Panc1 (cell line): ENCODE results near the gene KIAA1671. TPM values are rescaled to one million over a fixed set of nuclear protein-coding genes. Genes with fewer than 3 reads are reported as not detected.

Source experiments
- ATAC-seq: fragments of 200-7000 bp; cut with Tn5 transposase; 2 replicates; pipeline ENCODE4 v1.9.1; 2020; ENCODE audit warnings: mild to moderate bottlenecking, moderate library complexity
- BruUV-seq: library from RNA; stranded (reverse); fragments of 400-500 nt; replicated peaks from 2 replicates; lab custom pipeline; 2021; lab: Mats Ljungman, UMichigan
- CTCF ChIA-PET: fragments of 300-600 bp; sonication (Branson Sonifier 250); formaldehyde crosslinking; loops from one replicate; lab custom pipeline; 2022; ENCODE audit warnings: antibody characterized with exemption; lab: Charles Lee
- POLR2A ChIA-PET: fragments of 300-600 bp; sonication (Branson Sonifier 250); formaldehyde crosslinking; loops from one replicate; lab custom pipeline; 2022; ENCODE audit warnings: antibody characterized with exemption; lab: Charles Lee
- DNase-seq: peaks from one replicate; pipeline ENCODE4 v3.0.0-alpha.2; 2010; ENCODE audit warnings: low read depth, low spot score
- H3K27ac ChIP-seq: 2 replicates; pipeline ENCODE4 v1.5.1; 2011; ENCODE audit warnings: mild to moderate bottlenecking, low read length, inconsistent platforms
- H3K27me3 ChIP-seq: fragments of 200-500 bp; sonication (Bioruptor generic); 2 replicates; pipeline ENCODE4 v1.6.0; 2014; ENCODE audit warnings: low read length, inconsistent platforms; ENCODE audit not compliant: control insufficient read depth, insufficient read depth
- H3K36me3 ChIP-seq: fragments of 200-500 bp; sonication (Bioruptor generic); 2 replicates; pipeline ENCODE4 v1.5.1; 2014; ENCODE audit warnings: inconsistent platforms, mild to moderate bottlenecking, low read length, moderate library complexity; ENCODE audit not compliant: control insufficient read depth, insufficient read depth
- H3K4me1 ChIP-seq: 2 replicates; pipeline ENCODE4 v1.5.1; 2011; ENCODE audit warnings: inconsistent platforms, mild to moderate bottlenecking, low read length, moderate library complexity; ENCODE audit not compliant: control insufficient read depth, insufficient read depth
- H3K4me3 ChIP-seq, 2 experiments: 2 replicates each; pipeline ENCODE4 v1.5.1; 2011 to 2012; ENCODE audit warnings: low read depth in 2 of 2, low read length in 2 of 2, mild to moderate bottlenecking in 2 of 2, inconsistent platforms in 1 of 2, moderate library complexity in 1 of 2
- H3K9me3 ChIP-seq: fragments of 200-500 bp; sonication (Bioruptor generic); 2 replicates; pipeline ENCODE4 v1.5.1; 2014; ENCODE audit warnings: low read depth, mild to moderate bottlenecking, inconsistent platforms, low read length, moderate library complexity; ENCODE audit not compliant: control insufficient read depth, insufficient read depth
- CTCF ChIP-seq: fragments of 450-650 bp; IDR thresholded peaks from 2 replicates; pipeline ENCODE4 v1.5.1; 2017; ENCODE audit warnings: mild to moderate bottlenecking
- POLR2AphosphoS5 ChIP-seq: IDR thresholded peaks from 2 replicates; pipeline ENCODE4 v1.6.1; 2012; ENCODE audit warnings: mild to moderate bottlenecking, low read depth, low read length, moderate library complexity
- REST ChIP-seq, 2 experiments: IDR thresholded peaks; 2 replicates each; pipeline ENCODE4 v1.6.1; 2011 to 2012; ENCODE audit warnings: low read depth in 2 of 2, control low read depth in 1 of 2, low read length in 1 of 2, mild to moderate bottlenecking in 1 of 2, moderate library complexity in 1 of 2; ENCODE audit not compliant: insufficient read depth in 1 of 2
- SIN3A ChIP-seq: IDR thresholded peaks from 2 replicates; pipeline ENCODE4 v1.6.1; 2012; ENCODE audit warnings: low read depth, mild to moderate bottlenecking, low read length, moderate library complexity, borderline replicate concordance; ENCODE audit not compliant: insufficient read depth
- TCF7L2 ChIP-seq: IDR thresholded peaks from 2 replicates; pipeline ENCODE4 v1.6.1; 2011; ENCODE audit warnings: mild to moderate bottlenecking, low read depth, low read length, inconsistent platforms
- in situ Hi-C: cut with HindIII; loops from 2 replicates; pipeline ENCODE4 v1.10.0; 2016; ENCODE audit warnings: low sequenced_read_pairs, low pct_unique_long_range_greater_than_20kb
- intact Hi-C: fragments of 100-400 bp; cut with micrococcal nuclease; formaldehyde crosslinking; loops from one replicate; pipeline ENCODE4 v1.10.0; 2022; ENCODE audit not compliant: unreplicated experiment
- total RNA-seq: library from RNA; stranded (reverse); gene quantifications from one replicate; pipeline ENCODE4 v1.2.1, GENCODE V29; 2021; ENCODE audit not compliant: unreplicated experiment

Gene KIAA1671
- total RNA-seq, 1 experiment from 2014 or later, result 48.1 TPM

- Histone ChIP-seq H3K27me3 (no peaks in the 10 kb centered on the region), H3K9me3 (no peaks in the 10 kb centered on the region), H3K27ac (no peak overlapping the region), H3K4me3 (no peak overlapping the region), H3K4me1 (no peaks in the 10 kb centered on the region), H3K36me3 (no peaks in the 10 kb centered on the region)
- intact Hi-C loops, result no loop called here
- in situ Hi-C loops, result no loop called here
- ATAC-seq (no peak), DNase-seq (no peak)
- POLR2A ChIA-PET, result no interaction called here
- TF ChIP-seq POLR2AphosphoS5 (no peak), TCF7L2 (no peak), CTCF (no peak), SIN3A (no peak), REST (IDR thresholded peaks at IDR 0.05; ENCODE audit: insufficient read depth in 1 of 2, low read depth in 2 of 2, low read length in 1 of 2) (no peak)
- BruUV-seq, result no TSS peak
- CTCF ChIA-PET, result no interaction called here
Observed at GRCh38 chr22:25186140-25186539, 233.6 kb downstream of the KIAA1671 start.

GRCh38 chr22:25187469-25187868, 235.0 kb downstream of the KIAA1671 start:
- intact Hi-C loops, result no loop called here
- H3K4me1 ChIP-seq, result no peaks in the 10 kb centered on the region
- ATAC-seq, result no peak

More at GRCh38 chr22:25187469-25187868, 235.0 kb downstream of the KIAA1671 start:
- BruUV-seq, result no TSS peak
- Histone ChIP-seq H3K36me3 (no peaks in the 10 kb centered on the region; the same call in 1 of the 2 replicates), H3K27ac (no peak overlapping the region), H3K4me3 (no peak overlapping the region), H3K9me3 (no peaks in the 10 kb centered on the region), H3K27me3 (no peaks in the 10 kb centered on the region)
- DNase-seq, result no peak
- no peak for TF ChIP-seq REST (IDR thresholded peaks at IDR 0.05; ENCODE audit: insufficient read depth in 1 of 2, low read depth in 2 of 2, low read length in 1 of 2)
- no peak for TF ChIP-seq SIN3A
- TF ChIP-seq CTCF, result no peak
- no peak for TF ChIP-seq POLR2AphosphoS5
- no peak for TF ChIP-seq TCF7L2
- CTCF ChIA-PET, result no interaction called here
- POLR2A ChIA-PET, result no interaction called here
- in situ Hi-C loops, result no loop called here
